NB4 (cell line): ENCODE data around the gene MYRF.

Source experiments
- MAX ChIP-seq: IDR thresholded peaks from 2 replicates; pipeline ENCODE4 v1.6.1; 2011; ENCODE audit warnings: low read depth, low read length
- MYC ChIP-seq: IDR thresholded peaks from 2 replicates; pipeline ENCODE4 v1.6.1; 2011; ENCODE audit warnings: low read depth, low read length
- POLR2A ChIP-seq: IDR thresholded peaks from 2 replicates; pipeline ENCODE4 v1.6.1; 2011; ENCODE audit warnings: mild to moderate bottlenecking; ENCODE audit not compliant: insufficient read length; ENCODE audit errors: extremely low read depth
- TF ChIP-seq, protein P1 (sequence below): IDR thresholded peaks from one replicate; pipeline ENCODE4 v1.5.1; 2012; ENCODE audit warnings: low read depth, low read length

DNA sequence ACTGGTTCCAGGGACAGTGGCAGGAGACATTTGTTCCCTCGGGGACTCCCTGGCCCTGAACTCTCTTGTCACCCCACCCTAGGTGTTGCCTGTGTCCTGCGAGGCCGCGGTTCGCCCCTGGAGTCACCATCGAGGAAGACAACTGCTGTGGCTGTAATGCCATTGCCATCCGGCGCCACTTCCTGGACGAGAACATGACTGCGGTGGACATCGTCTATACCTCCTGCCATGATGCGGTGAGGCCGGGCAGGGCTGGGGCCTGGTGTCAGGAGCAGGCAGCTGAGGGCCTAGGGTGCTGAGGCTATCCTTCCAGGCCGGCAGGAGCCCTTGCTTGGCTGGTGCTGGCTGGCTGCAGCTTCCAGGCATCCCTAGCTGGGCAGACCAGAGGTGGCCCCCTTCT is 17.7 kb upstream of the MYRF start:
- TF ChIP-seq, protein P1, sequence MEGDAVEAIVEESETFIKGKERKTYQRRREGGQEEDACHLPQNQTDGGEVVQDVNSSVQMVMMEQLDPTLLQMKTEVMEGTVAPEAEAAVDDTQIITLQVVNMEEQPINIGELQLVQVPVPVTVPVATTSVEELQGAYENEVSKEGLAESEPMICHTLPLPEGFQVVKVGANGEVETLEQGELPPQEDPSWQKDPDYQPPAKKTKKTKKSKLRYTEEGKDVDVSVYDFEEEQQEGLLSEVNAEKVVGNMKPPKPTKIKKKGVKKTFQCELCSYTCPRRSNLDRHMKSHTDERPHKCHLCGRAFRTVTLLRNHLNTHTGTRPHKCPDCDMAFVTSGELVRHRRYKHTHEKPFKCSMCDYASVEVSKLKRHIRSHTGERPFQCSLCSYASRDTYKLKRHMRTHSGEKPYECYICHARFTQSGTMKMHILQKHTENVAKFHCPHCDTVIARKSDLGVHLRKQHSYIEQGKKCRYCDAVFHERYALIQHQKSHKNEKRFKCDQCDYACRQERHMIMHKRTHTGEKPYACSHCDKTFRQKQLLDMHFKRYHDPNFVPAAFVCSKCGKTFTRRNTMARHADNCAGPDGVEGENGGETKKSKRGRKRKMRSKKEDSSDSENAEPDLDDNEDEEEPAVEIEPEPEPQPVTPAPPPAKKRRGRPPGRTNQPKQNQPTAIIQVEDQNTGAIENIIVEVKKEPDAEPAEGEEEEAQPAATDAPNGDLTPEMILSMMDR = no peak
- TF ChIP-seq MAX (no peak), POLR2A (no peak), MYC (no peak)
